OCI-LY3 (cell line): ENCODE measurements around the gene TCTN1.

ENCODE experiments used
- CTCF ChIP-seq: fragments of 200-600, 300-600 bp; sonication (generic); IDR thresholded peaks from 2 replicates; pipeline ENCODE4 v1.5.1; 2014; ENCODE audit warnings: antibody characterized with exemption, low read length, low read depth
- EZH2phosphoT487 ChIP-seq: fragments of 200-600 bp; shearing (Covaris generic); IDR thresholded peaks from 2 replicates; pipeline ENCODE4 v1.6.1; 2018; ENCODE audit warnings: antibody characterized with exemption, mixed run types, low read depth

- TF ChIP-seq CTCF = no peak
- no peak for TF ChIP-seq EZH2phosphoT487
These were observed 76.2 kb downstream of the TCTN1 start for GRCh38 chr12:110690127-110690430.
